Measurements from ENCODE around the gene TSPAN12. TPM values are rescaled to one million over a fixed set of nuclear protein-coding genes. Genes with fewer than 3 reads are reported as not detected.

The TSPAN12 gene
- total RNA-seq, 4 donors from 2014 or later, result 1.3 to 4.6 (median 3.3) TPM

GRCh38 chr7:120775755-120776154 is 82.2 kb downstream of the TSPAN12 start:
- no peak for DNase-seq (ENCODE audit: low spot score in 2 of 2)
- H3K4me3 ChIP-seq (ENCODE audit: low read depth, poor library complexity, severe bottlenecking), result no peak overlapping the region
- no peak for TF ChIP-seq POLR2A (IDR thresholded peaks at IDR 0.05)
- TF ChIP-seq, protein P1, sequence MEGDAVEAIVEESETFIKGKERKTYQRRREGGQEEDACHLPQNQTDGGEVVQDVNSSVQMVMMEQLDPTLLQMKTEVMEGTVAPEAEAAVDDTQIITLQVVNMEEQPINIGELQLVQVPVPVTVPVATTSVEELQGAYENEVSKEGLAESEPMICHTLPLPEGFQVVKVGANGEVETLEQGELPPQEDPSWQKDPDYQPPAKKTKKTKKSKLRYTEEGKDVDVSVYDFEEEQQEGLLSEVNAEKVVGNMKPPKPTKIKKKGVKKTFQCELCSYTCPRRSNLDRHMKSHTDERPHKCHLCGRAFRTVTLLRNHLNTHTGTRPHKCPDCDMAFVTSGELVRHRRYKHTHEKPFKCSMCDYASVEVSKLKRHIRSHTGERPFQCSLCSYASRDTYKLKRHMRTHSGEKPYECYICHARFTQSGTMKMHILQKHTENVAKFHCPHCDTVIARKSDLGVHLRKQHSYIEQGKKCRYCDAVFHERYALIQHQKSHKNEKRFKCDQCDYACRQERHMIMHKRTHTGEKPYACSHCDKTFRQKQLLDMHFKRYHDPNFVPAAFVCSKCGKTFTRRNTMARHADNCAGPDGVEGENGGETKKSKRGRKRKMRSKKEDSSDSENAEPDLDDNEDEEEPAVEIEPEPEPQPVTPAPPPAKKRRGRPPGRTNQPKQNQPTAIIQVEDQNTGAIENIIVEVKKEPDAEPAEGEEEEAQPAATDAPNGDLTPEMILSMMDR (IDR thresholded peaks at IDR 0.05), result no peak
- intact Hi-C loops (cut with DNase I; ENCODE audit: low total_unique reads), result no loop called here

DNA sequence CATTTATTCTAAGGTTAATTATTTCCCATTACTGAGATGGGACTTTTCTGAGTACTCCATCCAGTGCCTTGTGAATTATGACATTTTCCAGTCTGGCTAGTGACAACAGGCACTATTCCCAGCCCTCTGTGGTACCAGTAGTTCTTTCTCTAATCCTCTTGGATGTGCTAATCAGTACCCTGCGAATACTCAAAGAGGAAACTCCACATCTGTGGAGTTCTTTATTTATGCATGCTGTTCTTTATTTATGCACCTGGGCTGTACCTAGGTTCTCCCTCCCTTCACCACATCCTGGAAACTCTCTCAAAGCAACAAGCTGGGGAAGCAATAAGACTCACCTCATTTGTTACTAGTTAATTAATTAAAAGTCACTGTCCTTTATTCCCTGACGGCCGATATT is 83.5 kb downstream of the TSPAN12 start:
- WGBS, 2 donors, result 76 to 77% methylated on average over 3 of the region's 3 CpGs
- no peak for TF ChIP-seq POLR2A (IDR thresholded peaks at IDR 0.05)
- TF ChIP-seq, protein P1 (IDR thresholded peaks at IDR 0.05), result no peak
- no peak for DNase-seq (ENCODE audit: low spot score in 2 of 2)
- H3K4me3 ChIP-seq (ENCODE audit: low read depth, poor library complexity, severe bottlenecking), result no peak overlapping the region
- intact Hi-C loops (cut with DNase I; ENCODE audit: low total_unique reads), result no loop called here

- no peak overlapping the region for H3K4me3 ChIP-seq (ENCODE audit: low read depth, poor library complexity, severe bottlenecking)
- TF ChIP-seq, protein P1 (IDR thresholded peaks at IDR 0.05), result no peak
- TF ChIP-seq POLR2A (IDR thresholded peaks at IDR 0.05), result no peak
- WGBS, 2 donors, result 87 to 91% methylated on average over 3 of the region's 3 CpGs
- no peak for DNase-seq (ENCODE audit: low spot score in 2 of 2)
- intact Hi-C loops (cut with DNase I; ENCODE audit: low total_unique reads), result no loop called here
These were observed 87.7 kb downstream of the TSPAN12 start for GRCh38 chr7:120770206-120770605.

- no peak for DNase-seq (ENCODE audit: low spot score in 2 of 2)
- TF ChIP-seq POLR2A (IDR thresholded peaks at IDR 0.05), result no peak
- TF ChIP-seq, protein P1 (IDR thresholded peaks at IDR 0.05), result no peak
- 79 to 85% methylated on average over 3 of the region's 3 CpGs for WGBS, 2 donors
- H3K4me3 ChIP-seq (ENCODE audit: low read depth, poor library complexity, severe bottlenecking), result no peak overlapping the region
- intact Hi-C loops (cut with DNase I; ENCODE audit: low total_unique reads), result no loop called here
These were observed 97.1 kb downstream of the TSPAN12 start for GRCh38 chr7:120760851-120761250.

DNA sequence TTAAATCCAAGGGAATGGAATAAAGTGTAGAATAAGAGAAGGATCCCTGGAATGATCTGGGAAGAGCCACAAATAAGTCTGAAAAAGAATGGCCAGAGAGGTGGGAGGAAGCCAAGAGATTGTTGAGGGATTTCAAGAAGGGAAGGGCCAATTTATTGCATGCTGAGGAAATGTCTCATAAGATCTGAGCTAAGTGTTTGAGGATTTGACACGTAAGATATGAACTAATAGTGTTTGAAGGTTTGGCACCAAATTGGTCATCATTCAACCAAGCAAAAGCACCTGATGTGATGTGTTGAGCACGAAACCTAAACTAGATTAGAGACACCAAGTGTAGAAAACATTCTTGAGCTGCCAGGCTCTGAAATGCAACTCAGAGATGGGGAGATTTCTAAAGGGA is 97.9 kb downstream of the TSPAN12 start:
- H3K4me3 ChIP-seq (ENCODE audit: low read depth, poor library complexity, severe bottlenecking), result no peak overlapping the region
- DNase-seq (ENCODE audit: low spot score in 2 of 2), result no peak
- no peak for TF ChIP-seq POLR2A (IDR thresholded peaks at IDR 0.05)
- TF ChIP-seq, protein P1 (IDR thresholded peaks at IDR 0.05), result no peak
- intact Hi-C loops (cut with DNase I; ENCODE audit: low total_unique reads), result no loop called here
- WGBS, 2 donors, result 69 to 77% methylated on average over 2 of the region's 2 CpGs

- no peak for TF ChIP-seq POLR2A (IDR thresholded peaks at IDR 0.05)
- TF ChIP-seq, protein P1 (IDR thresholded peaks at IDR 0.05), result no peak
- H3K4me3 ChIP-seq (ENCODE audit: low read depth, poor library complexity, severe bottlenecking), result no peak overlapping the region
- no peak for DNase-seq (ENCODE audit: low spot score in 2 of 2)
- WGBS, 2 donors, result 62 to 72% methylated on average over 3 of the region's 3 CpGs
- intact Hi-C loops (cut with DNase I; ENCODE audit: low total_unique reads), result no loop called here
These were observed 114.8 kb downstream of the TSPAN12 start for GRCh38 chr7:120743128-120743527.
